ENCODE data around the gene RBL1.

The RBL1 gene

GRCh38 chr20:37095108-37095598 lies 644 bp downstream of the RBL1 start:
- Histone ChIP-seq H3K27me3 (no peaks in the 10 kb centered on the region), H3K9me3 (no peaks in the 10 kb centered on the region), H3K27ac (peak overlapping the region; percentile 56), H3K36me3 (no peaks in the 10 kb centered on the region), H3K4me3 (ENCODE audit: low read depth in 1 of 2, low read length in 1 of 2) (peak overlapping the region; percentile 79 to 87), H3K4me1 (ENCODE audit: control insufficient read depth in 1 of 2, insufficient read depth in 1 of 2, low read depth in 1 of 2, low read length in 1 of 2) (peaks cover 7 to 18% of the 10 kb centered on the region in 2 experiments)
- no peak for TF ChIP-seq CTCF (IDR thresholded peaks at IDR 0.05)

- Histone ChIP-seq H3K36me3 (no peaks in the 10 kb centered on the region), H3K27me3 (no peaks in the 10 kb centered on the region), H3K4me3 (ENCODE audit: low read depth in 1 of 2, low read length in 1 of 2) (no peak overlapping the region), H3K9me3 (no peaks in the 10 kb centered on the region), H3K4me1 (ENCODE audit: control insufficient read depth in 1 of 2, insufficient read depth in 1 of 2, low read depth in 1 of 2, low read length in 1 of 2) (peaks cover 2 to 12% of the 10 kb centered on the region in 2 experiments), H3K27ac (no peak overlapping the region)
- TF ChIP-seq CTCF (IDR thresholded peaks at IDR 0.05): no peak
Observed at GRCh38 chr20:37090407-37090806, 5.4 kb downstream of the RBL1 start.

DNA sequence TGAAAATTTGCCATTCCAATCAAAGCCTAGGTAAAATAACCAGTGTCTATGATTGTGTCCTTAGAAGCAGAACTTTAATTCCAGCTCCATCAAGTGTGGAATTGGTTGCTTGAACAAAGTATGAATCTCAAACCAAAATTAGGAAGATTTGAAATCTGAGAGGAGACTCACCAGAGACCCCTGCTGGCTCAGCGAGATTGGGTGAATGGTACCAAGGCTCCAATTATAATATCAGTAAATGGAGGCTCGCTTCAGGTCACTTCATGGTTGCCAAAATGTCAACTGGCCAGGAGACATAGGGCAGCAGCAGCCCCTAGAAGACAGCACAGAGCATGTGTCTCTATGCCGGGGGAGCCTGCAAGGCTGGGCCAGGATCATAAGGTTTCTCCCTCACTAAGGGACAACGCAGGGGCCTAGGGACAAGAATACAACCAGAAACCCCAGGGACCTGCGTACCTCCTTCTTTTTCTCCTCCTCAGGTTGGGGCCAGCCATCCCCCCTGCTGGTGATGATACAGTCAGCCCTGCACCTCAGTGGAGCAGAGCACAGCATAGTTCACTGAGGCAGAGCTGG lies 14.0 kb downstream of the RBL1 start:
- H3K9me3 ChIP-seq: no peaks in the 10 kb centered on the region
- H3K4me1 ChIP-seq (ENCODE audit: control insufficient read depth in 1 of 2, insufficient read depth in 1 of 2, low read depth in 1 of 2, low read length in 1 of 2): no peaks in the 10 kb centered on the region
- H3K27ac ChIP-seq: no peak overlapping the region
- TF ChIP-seq CTCF (IDR thresholded peaks at IDR 0.05): no peak
- H3K36me3 ChIP-seq: peaks cover 3% of the 10 kb centered on the region
- H3K4me3 ChIP-seq (ENCODE audit: low read depth in 1 of 2, low read length in 1 of 2): no peak overlapping the region
- H3K27me3 ChIP-seq: no peaks in the 10 kb centered on the region

DNA sequence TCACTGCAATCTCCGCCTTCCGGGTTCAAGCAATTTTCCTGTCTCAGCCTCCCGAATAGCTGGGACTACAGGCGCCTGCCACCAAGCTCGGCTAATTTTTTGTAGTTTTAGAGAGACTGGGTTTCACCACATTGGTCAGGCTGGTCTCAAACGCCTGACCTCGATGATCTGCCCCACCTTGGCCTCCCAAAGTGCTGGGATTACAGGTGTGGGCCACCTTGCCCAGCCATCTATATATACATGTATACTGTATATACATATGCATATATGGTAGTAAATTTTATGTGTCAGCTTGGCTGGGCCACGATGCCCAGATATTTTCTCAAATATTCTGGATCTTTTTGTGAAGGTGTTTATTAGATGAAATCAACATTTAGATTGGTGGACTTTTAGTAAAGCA lies 18.8 kb downstream of the RBL1 start:
- Histone ChIP-seq H3K27ac (no peak overlapping the region), H3K4me1 (ENCODE audit: control insufficient read depth in 1 of 2, insufficient read depth in 1 of 2, low read depth in 1 of 2, low read length in 1 of 2) (peaks cover 9% of the 10 kb centered on the region in 2 experiments), H3K36me3 (peaks cover 3% of the 10 kb centered on the region), H3K27me3 (no peaks in the 10 kb centered on the region), H3K4me3 (ENCODE audit: low read depth in 1 of 2, low read length in 1 of 2) (no peak overlapping the region), H3K9me3 (no peaks in the 10 kb centered on the region)
- no peak for TF ChIP-seq CTCF (IDR thresholded peaks at IDR 0.05)

- Histone ChIP-seq H3K27ac (no peak overlapping the region), H3K27me3 (no peaks in the 10 kb centered on the region), H3K4me3 (ENCODE audit: low read depth in 1 of 2, low read length in 1 of 2) (no peak overlapping the region), H3K36me3 (peaks cover 3% of the 10 kb centered on the region), H3K4me1 (ENCODE audit: control insufficient read depth in 1 of 2, insufficient read depth in 1 of 2, low read depth in 1 of 2, low read length in 1 of 2) (peaks cover 13% of the 10 kb centered on the region in 2 experiments), H3K9me3 (no peaks in the 10 kb centered on the region)
- TF ChIP-seq CTCF (IDR thresholded peaks at IDR 0.05): no peak
Observed at GRCh38 chr20:37075932-37076685, 19.7 kb downstream of the RBL1 start.

Data from neutrophil (primary cell).